ENCODE data around the gene MGAT5.

Gene MGAT5

DNA sequence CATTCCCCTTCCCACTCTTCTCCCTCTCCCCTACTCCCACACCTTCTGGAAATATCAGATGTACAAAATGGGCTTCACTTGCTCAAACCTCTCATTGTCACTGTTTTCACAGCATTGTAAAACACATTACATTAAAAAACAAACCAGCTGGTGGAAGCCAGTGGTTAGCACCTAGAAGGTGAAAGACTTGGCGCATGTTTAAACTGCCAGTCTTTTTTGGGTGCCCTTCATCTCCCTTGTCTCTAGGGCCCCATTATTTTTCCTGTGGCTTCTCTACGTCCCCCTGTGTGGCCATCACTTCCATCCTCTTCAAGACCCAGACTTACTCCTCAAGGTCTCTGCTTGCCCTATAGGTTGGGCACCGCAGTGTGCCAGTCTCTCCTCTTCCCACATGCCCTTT, 34.9 kb downstream of the MGAT5 start:
- Histone ChIP-seq H3K9me3 (no peaks in the 10 kb centered on the region), H3K27ac (peak overlapping the region; percentile 97), H3K27me3 (no peaks in the 10 kb centered on the region), H3K36me3 (no peaks in the 10 kb centered on the region), H3K4me1 (ENCODE audit: control insufficient read depth in 1 of 2, insufficient read depth in 1 of 2, low read depth in 1 of 2, low read length in 1 of 2) (peaks cover 70 to 71% of the 10 kb centered on the region in 2 experiments), H3K4me3 (ENCODE audit: low read depth in 1 of 2, low read length in 1 of 2) (peak overlapping the region in 1 of 2 experiments; percentile 34)
- TF ChIP-seq, protein P1, sequence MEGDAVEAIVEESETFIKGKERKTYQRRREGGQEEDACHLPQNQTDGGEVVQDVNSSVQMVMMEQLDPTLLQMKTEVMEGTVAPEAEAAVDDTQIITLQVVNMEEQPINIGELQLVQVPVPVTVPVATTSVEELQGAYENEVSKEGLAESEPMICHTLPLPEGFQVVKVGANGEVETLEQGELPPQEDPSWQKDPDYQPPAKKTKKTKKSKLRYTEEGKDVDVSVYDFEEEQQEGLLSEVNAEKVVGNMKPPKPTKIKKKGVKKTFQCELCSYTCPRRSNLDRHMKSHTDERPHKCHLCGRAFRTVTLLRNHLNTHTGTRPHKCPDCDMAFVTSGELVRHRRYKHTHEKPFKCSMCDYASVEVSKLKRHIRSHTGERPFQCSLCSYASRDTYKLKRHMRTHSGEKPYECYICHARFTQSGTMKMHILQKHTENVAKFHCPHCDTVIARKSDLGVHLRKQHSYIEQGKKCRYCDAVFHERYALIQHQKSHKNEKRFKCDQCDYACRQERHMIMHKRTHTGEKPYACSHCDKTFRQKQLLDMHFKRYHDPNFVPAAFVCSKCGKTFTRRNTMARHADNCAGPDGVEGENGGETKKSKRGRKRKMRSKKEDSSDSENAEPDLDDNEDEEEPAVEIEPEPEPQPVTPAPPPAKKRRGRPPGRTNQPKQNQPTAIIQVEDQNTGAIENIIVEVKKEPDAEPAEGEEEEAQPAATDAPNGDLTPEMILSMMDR (IDR thresholded peaks at IDR 0.05), result no peak

DNA sequence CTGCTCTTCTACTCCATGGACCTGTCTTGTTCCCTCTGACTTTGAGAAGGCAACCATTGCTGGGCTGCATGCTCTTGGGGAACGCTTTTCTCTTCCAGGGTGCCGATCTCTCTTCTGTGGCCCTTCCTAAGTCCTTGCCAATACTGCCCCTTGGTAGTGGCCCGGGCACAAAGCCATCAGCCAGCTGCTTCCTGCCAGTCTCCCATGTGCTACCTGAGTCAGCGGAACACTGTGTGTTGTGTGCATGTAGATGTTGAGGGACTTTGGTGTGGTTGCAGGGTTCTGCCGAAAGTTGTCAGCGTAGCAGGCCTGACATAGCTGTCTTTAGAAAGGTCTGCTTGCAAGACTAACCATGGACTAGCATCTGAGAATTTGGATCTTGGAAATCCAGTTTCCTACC, 35.4 kb downstream of the MGAT5 start:
- TF ChIP-seq, protein P1 (IDR thresholded peaks at IDR 0.05), result no peak
- no peaks in the 10 kb centered on the region for H3K9me3 ChIP-seq
- H3K4me1 ChIP-seq (ENCODE audit: control insufficient read depth in 1 of 2, insufficient read depth in 1 of 2, low read depth in 1 of 2, low read length in 1 of 2), result peaks cover 71 to 75% of the 10 kb centered on the region in 2 experiments
- H3K36me3 ChIP-seq, result no peaks in the 10 kb centered on the region
- peak overlapping the region; percentile 97 for H3K27ac ChIP-seq
- peak overlapping the region in 1 of 2 experiments; percentile 34 for H3K4me3 ChIP-seq (ENCODE audit: low read depth in 1 of 2, low read length in 1 of 2)
- no peaks in the 10 kb centered on the region for H3K27me3 ChIP-seq

DNA sequence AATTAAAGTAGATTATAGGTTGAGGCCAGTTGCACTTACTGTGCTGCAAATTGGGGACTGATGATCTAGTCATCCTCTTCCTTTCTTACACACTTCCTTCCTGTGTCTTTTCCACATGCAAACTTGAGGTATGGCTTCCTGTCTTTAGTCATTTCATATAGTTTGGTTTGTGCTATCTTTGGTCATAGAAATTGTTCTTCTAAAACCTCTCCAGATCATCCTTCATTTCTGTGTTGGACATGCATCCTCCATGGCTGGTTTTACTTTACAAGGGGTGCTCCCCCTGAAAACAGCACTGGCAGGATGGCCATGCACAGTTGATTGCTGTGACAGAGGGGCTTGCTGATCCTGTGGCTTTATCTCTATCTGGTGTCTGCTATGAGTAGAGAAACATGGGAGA, 36.5 kb downstream of the MGAT5 start:
- H3K4me3 ChIP-seq (ENCODE audit: low read depth in 1 of 2, low read length in 1 of 2), result peak overlapping the region; percentile 4 to 34
- TF ChIP-seq, protein P1 (IDR thresholded peaks at IDR 0.05), result no peak
- H3K27ac ChIP-seq, result peak overlapping the region; percentile 97
- H3K36me3 ChIP-seq, result no peaks in the 10 kb centered on the region
- H3K9me3 ChIP-seq, result no peaks in the 10 kb centered on the region
- peaks cover 83 to 85% of the 10 kb centered on the region in 2 experiments for H3K4me1 ChIP-seq (ENCODE audit: control insufficient read depth in 1 of 2, insufficient read depth in 1 of 2, low read depth in 1 of 2, low read length in 1 of 2)
- H3K27me3 ChIP-seq, result no peaks in the 10 kb centered on the region

DNA sequence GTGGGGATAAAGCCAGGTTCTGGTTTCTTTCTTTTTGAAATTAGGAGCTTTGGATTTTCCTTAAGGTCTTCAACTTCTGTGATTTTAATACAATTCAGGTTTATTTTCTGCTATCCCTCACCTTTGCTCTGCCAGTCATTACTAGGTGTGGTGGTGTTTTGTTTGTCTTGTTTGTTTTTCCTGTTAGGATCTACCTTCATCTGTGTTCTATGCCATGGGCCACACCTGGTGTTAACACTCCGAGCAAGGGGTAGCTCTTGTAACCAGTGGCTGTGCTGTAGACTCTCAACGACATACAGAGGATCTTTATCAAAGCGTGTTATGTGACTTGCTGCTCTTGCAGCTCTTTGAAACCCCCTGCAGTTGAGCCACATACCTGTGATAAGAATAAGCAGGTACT, 38.6 kb downstream of the MGAT5 start:
- Histone ChIP-seq H3K4me3 (ENCODE audit: low read depth in 1 of 2, low read length in 1 of 2) (peak overlapping the region; percentile 9 to 26), H3K36me3 (no peaks in the 10 kb centered on the region), H3K27me3 (no peaks in the 10 kb centered on the region), H3K27ac (peak overlapping the region; percentile 97), H3K4me1 (ENCODE audit: control insufficient read depth in 1 of 2, insufficient read depth in 1 of 2, low read depth in 1 of 2, low read length in 1 of 2) (peaks cover 95 to 99% of the 10 kb centered on the region in 2 experiments), H3K9me3 (no peaks in the 10 kb centered on the region)
- TF ChIP-seq, protein P1 (IDR thresholded peaks at IDR 0.05), result no peak

DNA sequence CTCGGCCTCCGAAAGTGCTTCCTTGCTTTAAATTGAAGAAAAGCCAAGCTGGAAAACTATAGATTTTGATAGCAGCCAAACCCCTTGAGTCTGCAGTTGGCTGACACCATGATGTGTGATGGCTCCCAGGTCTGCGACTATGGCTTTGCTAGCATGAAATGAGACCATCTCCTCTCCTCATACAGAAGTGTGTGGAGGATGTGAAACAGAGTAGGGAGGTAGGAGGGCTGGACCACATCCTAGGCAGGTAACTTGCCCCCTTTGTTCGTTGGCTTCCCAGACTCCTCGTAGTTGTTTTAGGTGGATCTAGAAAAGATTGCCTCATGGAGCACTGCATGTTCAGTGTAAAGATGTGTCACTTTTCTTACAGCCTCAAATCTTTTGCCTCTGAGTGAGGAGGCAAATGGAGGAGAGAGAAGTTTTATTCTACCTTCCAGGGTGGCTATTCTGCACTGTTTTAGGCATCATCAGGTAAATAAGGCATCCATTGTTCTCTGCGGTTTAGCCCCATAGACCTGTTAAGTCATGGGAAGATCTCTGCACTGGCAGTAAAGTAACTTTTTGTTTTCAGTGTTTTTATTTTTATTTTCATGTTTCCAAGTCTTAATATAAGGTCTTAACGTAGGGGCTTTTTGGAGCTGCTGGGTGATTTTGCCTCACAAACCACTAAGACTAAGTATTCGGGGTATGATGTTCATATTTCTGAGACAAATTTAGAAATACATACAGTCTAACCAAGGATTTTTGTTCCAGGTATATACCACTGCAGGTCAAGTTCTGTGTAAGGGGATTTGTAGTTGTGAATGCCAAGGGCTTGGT, 40.1 kb downstream of the MGAT5 start:
- no peaks in the 10 kb centered on the region for H3K36me3 ChIP-seq
- H3K4me1 ChIP-seq (ENCODE audit: control insufficient read depth in 1 of 2, insufficient read depth in 1 of 2, low read depth in 1 of 2, low read length in 1 of 2), result peaks cover 81 to 85% of the 10 kb centered on the region in 2 experiments
- H3K4me3 ChIP-seq (ENCODE audit: low read depth in 1 of 2, low read length in 1 of 2), result peak overlapping the region; percentile 15 to 25
- no peaks in the 10 kb centered on the region for H3K9me3 ChIP-seq
- no peaks in the 10 kb centered on the region for H3K27me3 ChIP-seq
- peak overlapping the region; percentile 97 for H3K27ac ChIP-seq
- TF ChIP-seq, protein P1 (IDR thresholded peaks at IDR 0.05), result no peak
